CD14-positive monocyte (primary cell): ENCODE results near the gene TSHR. TPM values are rescaled to one million over a fixed set of nuclear protein-coding genes. Genes with fewer than 3 reads are reported as not detected.

Experiments
- DNase-seq, 3 donors: peaks; one replicate each; pipeline ENCODE4 v3.0.0-alpha.2; 2011 to 2022
- H2AFZ ChIP-seq: 2 replicates; pipeline ENCODE4 v1.6.0; 2012; ENCODE audit warnings: mild to moderate bottlenecking, low read depth, low read length, inconsistent platforms; ENCODE audit not compliant: insufficient read depth, poor library complexity, severe bottlenecking
- H3K27ac ChIP-seq, 2 donors: 1 replicate in 1 of 2; 2 replicates in 1 of 2; pipeline ENCODE4 v1.5.1; 2012 to 2013; ENCODE audit warnings: low read length in 2 of 2, control low read depth in 1 of 2, inconsistent platforms in 1 of 2, low read depth in 1 of 2, mild to moderate bottlenecking in 1 of 2
- H3K27me3 ChIP-seq, 2 donors: one replicate each; pipeline versions ENCODE4 v1.6.0 to v1.6.1; 2011 to 2013; ENCODE audit warnings: low read length in 2 of 2; ENCODE audit not compliant: control insufficient read depth in 2 of 2, insufficient read depth in 2 of 2
- H3K36me3 ChIP-seq, 2 donors: replicated peaks in 1 of 2; 1 replicate in 1 of 2; 2 replicates in 1 of 2; pipeline versions ENCODE4 v1.5.1 to v1.6.1; 2012 to 2013; ENCODE audit warnings: low read length in 2 of 2, control low read depth in 1 of 2, inconsistent platforms in 1 of 2, mild to moderate bottlenecking in 1 of 2; ENCODE audit not compliant: insufficient read depth in 2 of 2, control insufficient read depth in 1 of 2
- H3K4me1 ChIP-seq, 2 donors: 1 replicate in 1 of 2; 2 replicates in 1 of 2; pipeline versions ENCODE4 v1.5.1 to v1.6.1; 2012 to 2013; ENCODE audit warnings: low read length in 2 of 2, control low read depth in 1 of 2, inconsistent platforms in 1 of 2, mild to moderate bottlenecking in 1 of 2, moderate library complexity in 1 of 2; ENCODE audit not compliant: insufficient read depth in 2 of 2, control insufficient read depth in 1 of 2
- H3K4me2 ChIP-seq: replicated peaks from 2 replicates; pipeline ENCODE3; 2012; ENCODE audit warnings: low read length, moderate library complexity, mild to moderate bottlenecking; ENCODE audit not compliant: poor library complexity, severe bottlenecking; ENCODE audit errors: extremely low read depth
- H3K4me3 ChIP-seq, 3 experiments: fragments of 200-600 bp in 1 of 3; sonication (generic) in 1 of 3; replicated peaks in 1 of 3; 1 replicate in 2 of 3; 2 replicates in 1 of 3; pipeline ENCODE4 v1.5.1; 2011 to 2013; ENCODE audit warnings: low read length in 3 of 3, mild to moderate bottlenecking in 3 of 3, control low read depth in 2 of 3, low read depth in 2 of 3, inconsistent platforms in 1 of 3, moderate library complexity in 1 of 3
- H3K79me2 ChIP-seq: 2 replicates; pipeline ENCODE4 v1.6.0; 2012; ENCODE audit warnings: mild to moderate bottlenecking, control low read depth, inconsistent platforms, low read length, moderate library complexity; ENCODE audit not compliant: insufficient read depth
- H3K9ac ChIP-seq: 2 replicates; pipeline ENCODE4 v1.6.0; 2017; ENCODE audit warnings: low read length, mild to moderate bottlenecking; ENCODE audit not compliant: insufficient read depth, poor library complexity, severe bottlenecking
- H3K9me3 ChIP-seq, 2 donors: replicated peaks in 1 of 2; 1 replicate in 1 of 2; 2 replicates in 1 of 2; pipeline versions ENCODE4 v1.5.1 to v1.6.1; 2012 to 2013; ENCODE audit warnings: low read length in 2 of 2, control low read depth in 1 of 2; ENCODE audit not compliant: control insufficient read depth in 1 of 2, insufficient read depth in 1 of 2
- H4K20me1 ChIP-seq: 2 replicates; pipeline ENCODE4 v1.6.0; 2012; ENCODE audit warnings: mild to moderate bottlenecking, low read length, control low read depth, moderate library complexity; ENCODE audit not compliant: insufficient read depth
- H3K27ac Mint-ChIP-seq, 7 donors: one replicate each; pipeline ENCODE4 v1.8.0; 2020; ENCODE audit warnings: mild to moderate bottlenecking in 7 of 7, mixed read lengths in 7 of 7, moderate library complexity in 6 of 7, inconsistent platforms in 2 of 7
- H3K27me3 Mint-ChIP-seq, 3 donors: one replicate each; pipeline ENCODE4 v1.8.0; 2021 to 2022; ENCODE audit warnings: low read depth in 3 of 3, mild to moderate bottlenecking in 3 of 3, mixed read lengths in 3 of 3, moderate library complexity in 3 of 3, inconsistent platforms in 1 of 3
- H3K36me3 Mint-ChIP-seq, 2 donors: one replicate each; pipeline ENCODE4 v1.8.0; 2020; ENCODE audit warnings: mixed read lengths in 2 of 2, inconsistent platforms in 1 of 2, mild to moderate bottlenecking in 1 of 2
- H3K4me1 Mint-ChIP-seq: one replicate; pipeline ENCODE4 v1.8.0; 2020; ENCODE audit warnings: mild to moderate bottlenecking, mixed read lengths
- H3K4me3 Mint-ChIP-seq, 2 donors: one replicate each; pipeline ENCODE4 v1.8.0; 2020; ENCODE audit warnings: mild to moderate bottlenecking in 2 of 2, mixed read lengths in 2 of 2, moderate library complexity in 1 of 2
- H3K9me3 Mint-ChIP-seq, 7 donors: one replicate each; pipeline ENCODE4 v1.8.0; 2020 to 2022; ENCODE audit warnings: mixed read lengths in 7 of 7, mild to moderate bottlenecking in 6 of 7, moderate library complexity in 6 of 7, inconsistent platforms in 2 of 7
- WGBS: methylation state at CpG from one replicate; pipeline ENCODE4 v1.1.5; 2013; ENCODE audit warnings: missing lambda C conversion rate; ENCODE audit not compliant: insufficient coverage; 5-methylcytosine and 5-hydroxymethylcytosine counted together
- intact Hi-C, 2 donors: fragments of 100-400 bp; cut with micrococcal nuclease; formaldehyde crosslinking; loops; one replicate each; pipeline versions ENCODE4 v1.15.0 to v1.15.1; 2023
- polyA plus RNA-seq, 3 donors: library from polyadenylated mRNA; depleted of rRNA in 1 of 3; unstranded in 2 of 3; stranded (reverse) in 1 of 3; fragments of 300-500 nt in 2 of 3; fragments of >200 nt in 1 of 3; fragmentation: Illumina TruSeq in 2 of 3; gene quantifications; 1 replicate in 2 of 3; 2 replicates in 1 of 3; pipeline ENCODE4 v1.2.3, GENCODE V29; 2012 to 2021
- TF ChIP-seq, protein P1 (sequence below): fragments of 200-600 bp; IDR thresholded peaks from one replicate; pipeline ENCODE4 v1.8.0; 2022; ENCODE audit warnings: antibody characterized with exemption, mild to moderate bottlenecking

Gene TSHR
- polyA plus RNA-seq, 3 donors = not detected

DNA sequence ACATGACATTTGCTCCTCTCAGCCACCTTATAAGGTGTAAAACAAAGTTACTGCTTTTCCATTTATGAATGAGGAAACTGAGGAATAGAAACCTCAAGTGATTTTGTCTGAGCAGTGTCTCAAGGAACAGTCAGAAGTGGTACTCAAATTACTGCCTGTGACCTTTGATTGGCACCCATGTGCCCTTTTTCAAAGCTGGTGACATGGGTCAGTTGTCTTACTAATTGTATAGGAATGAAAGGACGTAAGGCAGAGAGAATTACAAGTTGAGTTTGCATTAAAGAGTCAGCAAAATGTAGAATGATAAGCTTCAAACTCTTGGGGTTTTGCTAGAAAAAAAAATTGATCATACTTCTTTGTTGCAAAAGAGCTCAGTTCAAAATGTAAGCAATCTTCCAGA, 136.2 kb downstream of the TSHR start:
- TF ChIP-seq, protein P1, sequence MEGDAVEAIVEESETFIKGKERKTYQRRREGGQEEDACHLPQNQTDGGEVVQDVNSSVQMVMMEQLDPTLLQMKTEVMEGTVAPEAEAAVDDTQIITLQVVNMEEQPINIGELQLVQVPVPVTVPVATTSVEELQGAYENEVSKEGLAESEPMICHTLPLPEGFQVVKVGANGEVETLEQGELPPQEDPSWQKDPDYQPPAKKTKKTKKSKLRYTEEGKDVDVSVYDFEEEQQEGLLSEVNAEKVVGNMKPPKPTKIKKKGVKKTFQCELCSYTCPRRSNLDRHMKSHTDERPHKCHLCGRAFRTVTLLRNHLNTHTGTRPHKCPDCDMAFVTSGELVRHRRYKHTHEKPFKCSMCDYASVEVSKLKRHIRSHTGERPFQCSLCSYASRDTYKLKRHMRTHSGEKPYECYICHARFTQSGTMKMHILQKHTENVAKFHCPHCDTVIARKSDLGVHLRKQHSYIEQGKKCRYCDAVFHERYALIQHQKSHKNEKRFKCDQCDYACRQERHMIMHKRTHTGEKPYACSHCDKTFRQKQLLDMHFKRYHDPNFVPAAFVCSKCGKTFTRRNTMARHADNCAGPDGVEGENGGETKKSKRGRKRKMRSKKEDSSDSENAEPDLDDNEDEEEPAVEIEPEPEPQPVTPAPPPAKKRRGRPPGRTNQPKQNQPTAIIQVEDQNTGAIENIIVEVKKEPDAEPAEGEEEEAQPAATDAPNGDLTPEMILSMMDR = no peak
- no CpG with 5 or more reads among the region's 1 CpG for WGBS
- intact Hi-C loops = no loop called here

DNA sequence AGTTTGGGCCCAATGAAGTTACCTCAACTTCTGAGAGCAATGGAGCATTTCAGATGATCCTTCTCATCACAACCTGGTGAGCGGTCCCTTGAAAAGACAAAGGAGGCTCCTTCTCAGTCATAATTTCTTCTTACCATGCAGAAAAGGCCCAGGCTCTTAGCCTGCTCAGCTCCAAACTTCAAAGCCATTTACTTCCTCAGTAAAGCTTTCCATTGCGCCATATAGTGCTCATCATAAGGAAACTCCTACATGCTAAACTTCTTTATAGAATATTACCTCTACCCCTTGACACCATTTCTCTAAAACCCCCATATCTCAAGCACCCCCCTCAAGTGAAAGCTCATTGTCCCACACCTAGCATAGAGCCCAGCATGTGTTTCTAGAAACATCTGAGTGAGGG, 138.2 kb downstream of the TSHR start:
- Histone ChIP-seq H2AFZ (no peak overlapping the region), H3K36me3 (no peaks in the 10 kb centered on the region), H3K9ac (no peak overlapping the region), H3K79me2 (no peaks in the 10 kb centered on the region), H3K4me3 (no peak overlapping the region), H4K20me1 (no peaks in the 10 kb centered on the region), H3K27ac (no peak overlapping the region), H3K9me3 (no peaks in the 10 kb centered on the region), H3K27me3 (no peaks in the 10 kb centered on the region), H3K4me2 (no peak overlapping the region), H3K4me1 (no peaks in the 10 kb centered on the region)
- peaks cover 0 to 2% (median 0%) of the 10 kb centered on the region in 3 donors for H3K27me3 Mint-ChIP-seq
- WGBS = 100% methylated on average over 2 of the region's 2 CpGs
- peak in 1 of 3 donors; percentile 5 for DNase-seq
- H3K4me3 Mint-ChIP-seq = no peak overlapping the region
- H3K9me3 Mint-ChIP-seq = peaks cover 0 to 4% (median 2%) of the 10 kb centered on the region in 7 donors
- no peaks in the 10 kb centered on the region for H3K36me3 Mint-ChIP-seq
- TF ChIP-seq, protein P1 = no peak
- H3K4me1 Mint-ChIP-seq = peaks cover 4% of the 10 kb centered on the region
- intact Hi-C loops = no loop called here
- H3K27ac Mint-ChIP-seq = peak overlapping the region in 1 of 7 donors; percentile 3

More for the DNA sequence above, 136.2 kb downstream of the TSHR start:
- no peak overlapping the region for H3K27ac ChIP-seq
- Mint-ChIP-seq H3K4me3 (no peak overlapping the region), H3K27me3 (peaks cover 0 to 2% (median 0%) of the 10 kb centered on the region in 3 donors), H3K27ac (no peak overlapping the region), H3K4me1 (peaks cover 4% of the 10 kb centered on the region), H3K9me3 (peaks cover 0 to 4% (median 2%) of the 10 kb centered on the region in 7 donors), H3K36me3 (no peaks in the 10 kb centered on the region)
- H2AFZ ChIP-seq = no peak overlapping the region
- no peaks in the 10 kb centered on the region for H4K20me1 ChIP-seq
- no peaks in the 10 kb centered on the region for H3K79me2 ChIP-seq
- H3K4me3 ChIP-seq = no peak overlapping the region
- DNase-seq = no peak
- H3K4me1 ChIP-seq = no peaks in the 10 kb centered on the region
- no peaks in the 10 kb centered on the region for H3K9me3 ChIP-seq
- H3K9ac ChIP-seq = no peak overlapping the region
- no peaks in the 10 kb centered on the region for H3K36me3 ChIP-seq
- no peak overlapping the region for H3K4me2 ChIP-seq
- H3K27me3 ChIP-seq = no peaks in the 10 kb centered on the region
